Activated T-helper 1 cell treated with anti-CD3 and anti-CD28 coated beads, Interleukin-2, amount 50 U/mL, for 16 hours (primary cell): ENCODE data around the gene LSM10.
A peak's percentile ranks its signal among the peaks of the same experiment; 100 is the strongest.

ENCODE experiments used
- DNase-seq, 2 donors: peaks; one replicate each; pipeline ENCODE4 v3.0.0-alpha.2; 2020; ENCODE audit warnings: low read depth in 1 of 2, low spot score in 1 of 2

LSM10 gene

DNA sequence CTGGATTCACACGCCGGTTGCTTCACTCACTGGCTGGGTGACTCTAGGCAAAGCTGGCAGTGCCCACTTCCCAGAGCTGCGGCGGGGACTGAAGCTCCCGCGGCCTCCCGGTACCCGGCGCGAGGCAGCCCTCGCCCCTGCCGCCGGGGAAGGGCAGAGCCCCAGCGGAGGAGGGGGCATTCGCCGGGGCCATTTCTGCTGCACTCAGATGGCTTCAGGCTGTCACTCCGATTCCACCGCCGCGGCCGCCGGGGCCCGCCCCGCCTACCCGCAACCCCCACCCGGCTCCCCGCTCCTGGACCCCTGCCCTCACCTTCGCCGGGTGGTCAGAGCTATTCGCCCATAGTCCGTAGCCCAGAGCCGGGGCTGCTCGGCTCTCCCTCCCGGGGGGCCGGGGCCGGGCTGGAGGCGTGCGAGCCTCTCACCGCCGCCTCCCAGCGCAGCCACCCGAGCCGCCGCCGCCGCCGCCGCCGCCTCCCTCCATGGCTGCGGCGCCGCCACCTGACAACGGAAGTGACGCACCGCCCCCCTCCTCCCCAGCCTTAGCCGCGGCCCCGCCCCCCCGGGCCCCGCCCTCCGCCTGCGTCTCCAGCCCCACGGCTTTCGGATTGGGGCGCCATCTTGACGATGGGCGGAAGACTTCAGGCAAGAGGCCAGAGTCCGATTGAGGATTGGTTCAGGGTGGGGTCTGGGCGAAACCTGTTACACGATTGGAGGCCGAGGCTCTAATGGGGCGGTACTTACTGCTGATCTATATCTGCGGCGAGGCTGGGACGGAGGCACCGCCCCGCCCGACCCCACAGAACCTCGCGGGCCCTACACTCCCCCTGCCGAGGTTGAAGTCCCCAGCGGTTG is 12.1 kb downstream of the LSM10 start, which contains the start of gene STK40:
Gene STK40 (minus strand): TSS at position 515 of the 855 bp plus-strand sequence. CDS start 24,592 bp downstream, outside the sequence.
- DNase-seq: peak; percentile 96 to 98

DNA sequence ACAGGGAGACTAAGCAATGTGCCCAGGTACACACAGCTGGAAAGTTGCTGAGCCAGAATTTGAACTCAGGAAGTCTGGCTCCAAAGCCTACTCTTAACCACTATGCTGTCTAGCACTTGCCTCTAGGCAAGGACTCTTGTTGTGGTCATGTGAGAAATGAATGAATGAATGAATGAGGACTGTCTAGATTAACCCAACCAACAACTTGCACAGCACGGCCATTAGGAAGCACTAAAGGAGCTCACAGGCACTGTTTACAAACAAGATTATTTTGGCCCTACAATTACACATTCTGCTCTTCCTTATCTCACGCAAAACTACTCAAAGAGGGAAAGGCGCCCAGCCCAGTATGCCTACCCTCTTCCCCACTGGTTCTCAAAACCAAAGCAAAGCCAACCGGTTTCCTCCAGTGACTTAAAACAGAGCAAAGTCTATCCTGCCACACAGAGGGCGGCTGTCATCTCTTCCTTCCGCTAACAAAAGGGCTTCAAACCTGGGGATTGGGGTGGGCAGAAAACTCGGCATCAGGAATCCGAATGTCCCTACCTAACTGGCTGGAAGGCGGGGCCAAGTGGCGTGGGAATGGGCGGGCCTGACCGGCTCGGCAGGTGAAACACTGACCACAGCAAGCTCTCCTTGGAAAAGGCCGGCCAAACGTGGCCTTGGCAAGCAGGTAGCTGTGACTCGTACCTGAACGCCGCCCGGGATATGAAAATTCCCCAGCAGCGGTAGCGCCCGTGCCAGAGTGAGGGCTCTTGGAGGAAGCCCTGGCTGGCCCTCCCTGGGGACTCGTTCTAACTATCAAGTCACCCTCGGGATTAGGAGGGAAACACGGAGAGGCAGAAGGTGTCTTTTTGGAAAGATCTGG is 12.9 kb downstream of the LSM10 start:
- peak in 1 of 2 donors; percentile 17 for DNase-seq

DNA sequence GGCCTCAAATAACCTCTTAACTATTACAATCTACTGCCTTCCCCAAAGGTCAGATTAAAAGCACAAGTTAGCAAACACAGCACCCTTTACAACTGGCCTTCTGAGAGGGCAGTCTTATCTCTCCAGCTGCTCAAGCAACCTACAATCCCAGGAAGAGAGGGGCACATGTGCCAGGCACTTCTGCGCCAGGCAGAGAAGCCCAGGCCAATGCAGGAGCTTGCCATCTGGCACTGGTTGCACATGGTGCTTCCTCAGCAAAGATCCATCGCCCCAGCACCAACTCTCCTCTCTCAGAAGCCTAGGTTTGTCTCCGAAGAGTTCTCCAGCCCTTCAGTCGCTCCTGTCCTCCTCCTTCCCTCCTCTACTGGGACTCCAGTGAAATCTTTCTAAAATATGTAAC is 14.5 kb downstream of the LSM10 start:
- DNase-seq: no peak

DNA sequence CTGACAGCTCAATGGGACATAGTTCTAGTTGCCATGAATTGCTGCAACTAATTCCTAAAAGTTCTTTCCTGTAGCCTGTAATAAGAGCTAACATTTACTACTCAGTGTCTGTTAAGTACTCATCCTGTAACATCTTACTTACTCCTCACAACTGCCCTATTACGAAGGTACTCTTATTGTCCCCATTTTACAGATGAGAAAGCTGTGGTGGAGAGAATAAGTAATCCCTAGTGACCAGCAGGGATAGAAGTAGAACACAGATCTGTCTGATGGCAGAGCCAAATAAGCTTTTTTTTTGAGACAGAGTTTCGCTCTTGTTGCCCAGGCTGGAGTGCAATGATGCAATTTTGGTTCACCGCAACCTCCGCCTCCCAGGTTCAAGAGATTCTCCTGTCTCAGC is 15.0 kb downstream of the LSM10 start:
- DNase-seq: no peak

DNA sequence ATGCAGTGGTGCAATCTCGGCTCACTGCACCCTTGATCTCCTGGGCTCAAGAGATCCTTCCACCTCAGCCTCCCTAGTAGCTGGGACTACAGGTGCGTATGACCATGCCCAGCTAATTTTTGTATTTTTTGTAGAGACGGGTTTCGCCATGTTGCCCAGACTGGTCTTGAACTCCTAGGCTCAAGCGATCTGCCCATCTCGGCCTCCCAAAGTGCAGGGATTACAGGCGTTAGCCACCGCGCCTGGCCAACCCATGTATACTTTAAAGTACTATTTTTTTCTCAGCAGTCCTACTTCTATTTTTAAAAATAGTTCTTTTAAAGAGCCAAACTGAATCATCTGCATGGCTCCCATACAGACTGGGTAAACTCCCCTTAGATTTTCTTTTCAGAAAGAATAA is 15.5 kb downstream of the LSM10 start:
- no peak for DNase-seq

DNA sequence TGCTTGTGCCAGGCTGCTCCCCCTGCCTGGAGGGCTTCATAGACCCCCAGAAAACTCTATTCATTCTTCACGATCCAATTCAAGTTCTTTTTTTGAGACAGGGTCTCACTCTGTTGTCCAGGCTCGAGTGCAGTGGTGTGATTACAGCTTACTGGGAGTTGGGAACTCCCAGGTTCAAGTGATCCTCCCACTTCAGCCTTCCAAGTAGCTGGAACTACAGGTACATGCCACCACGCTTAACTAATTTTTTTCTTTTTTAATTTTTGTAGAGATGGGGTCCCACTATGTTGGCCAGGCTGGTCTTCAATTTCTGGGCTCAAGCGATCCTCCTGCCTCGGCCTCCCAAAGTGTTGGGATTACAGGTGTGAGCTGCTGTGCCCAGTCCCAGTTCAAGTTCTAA is 16.3 kb downstream of the LSM10 start:
- DNase-seq: no peak

DNA sequence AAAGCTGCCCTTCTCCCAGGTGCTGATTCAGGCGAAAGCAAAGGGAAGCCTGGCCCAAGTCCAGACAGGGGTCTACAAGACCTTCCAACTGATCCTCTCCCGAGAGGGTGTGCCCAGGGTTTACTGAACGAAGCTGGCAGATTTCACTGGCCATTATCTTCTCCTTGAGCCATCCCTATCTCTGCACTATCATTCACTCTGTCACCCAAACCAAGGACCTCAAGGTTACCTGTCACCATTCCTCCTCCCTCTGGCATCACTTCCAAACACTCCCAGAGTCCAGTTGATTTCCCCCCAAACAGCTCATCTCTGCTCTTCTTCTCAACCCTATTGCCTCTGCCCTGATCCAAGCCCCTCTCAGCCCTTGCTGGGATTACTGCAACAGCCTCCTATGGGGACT is 16.9 kb downstream of the LSM10 start:
- no peak for DNase-seq

DNA sequence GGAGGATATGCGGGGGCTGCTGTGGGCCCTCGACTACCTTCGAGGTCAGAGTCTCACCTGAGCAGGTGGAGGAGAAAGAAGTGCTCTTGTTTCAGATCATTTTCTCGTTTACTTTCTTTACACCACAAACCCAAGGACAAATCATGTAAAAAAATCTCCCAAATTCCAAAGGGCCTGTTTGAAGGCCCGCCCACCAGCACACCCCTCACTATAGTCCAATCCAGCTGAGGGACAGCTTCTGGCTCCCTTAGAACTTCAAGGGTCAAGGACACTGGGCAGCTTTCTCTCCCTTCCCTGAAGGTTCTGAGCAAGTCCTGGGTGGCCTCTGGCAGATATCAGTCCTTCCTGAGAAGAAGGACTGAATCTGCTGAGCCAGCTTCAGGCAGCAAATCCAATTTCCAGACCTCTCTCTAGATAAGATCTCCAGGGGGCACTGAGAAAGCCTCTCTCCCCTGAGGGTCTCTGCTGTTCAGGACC is 17.5 kb downstream of the LSM10 start:
- DNase-seq: no peak

DNA sequence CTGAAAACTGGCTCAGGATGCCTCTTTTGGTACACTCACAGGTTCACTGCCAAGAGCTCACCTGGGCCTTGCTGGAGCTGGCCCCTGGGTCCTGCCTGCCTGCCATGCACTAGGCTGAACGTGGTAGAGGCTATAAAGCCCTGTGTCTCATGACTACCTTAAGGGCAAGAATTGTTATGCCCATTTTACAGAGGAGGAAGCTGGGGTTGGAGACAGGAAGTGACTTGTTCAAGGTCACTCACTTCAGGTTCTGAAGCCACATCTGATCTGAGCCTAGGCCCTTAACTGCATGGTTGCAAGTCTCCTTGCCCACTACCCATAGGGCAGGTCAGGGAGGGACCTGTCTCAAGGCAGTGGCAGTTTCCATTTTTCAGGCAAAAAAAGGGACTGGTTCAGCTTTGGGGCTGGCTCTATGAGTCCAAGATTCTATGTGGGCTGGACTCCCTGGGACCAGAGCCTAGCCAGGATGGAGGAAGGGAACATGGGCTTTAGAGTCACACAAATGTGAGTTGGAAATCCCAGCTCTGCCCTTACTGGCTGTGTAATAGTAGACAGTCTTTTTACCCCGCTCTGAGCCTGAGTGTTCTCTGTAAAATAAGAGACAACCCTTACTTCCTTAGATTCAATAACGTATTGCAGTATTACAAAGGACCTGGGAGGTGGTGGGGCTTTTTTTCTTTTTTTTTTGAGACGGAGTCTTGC is 19.8 kb downstream of the LSM10 start:
- DNase-seq: no peak

DNA sequence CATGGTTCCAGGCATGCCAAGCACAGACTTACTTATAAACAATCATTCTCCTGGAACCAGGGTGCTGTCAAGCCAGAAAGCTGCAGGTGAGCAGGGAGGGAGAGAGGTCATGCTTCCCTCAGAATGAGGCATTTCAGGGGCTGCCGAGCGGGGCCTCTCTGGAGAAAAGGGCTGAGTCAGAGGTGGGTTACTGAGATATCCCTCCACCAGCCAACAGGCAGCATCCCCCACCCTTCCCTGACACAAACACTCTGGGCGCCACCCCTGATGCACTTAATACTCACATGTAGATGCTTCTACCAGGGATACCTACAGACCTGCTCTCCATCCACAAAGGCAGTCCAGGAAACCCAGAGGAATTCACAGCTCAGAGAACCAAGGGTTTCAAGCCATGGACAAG is 25.1 kb downstream of the LSM10 start:
- DNase-seq: no peak

DNA sequence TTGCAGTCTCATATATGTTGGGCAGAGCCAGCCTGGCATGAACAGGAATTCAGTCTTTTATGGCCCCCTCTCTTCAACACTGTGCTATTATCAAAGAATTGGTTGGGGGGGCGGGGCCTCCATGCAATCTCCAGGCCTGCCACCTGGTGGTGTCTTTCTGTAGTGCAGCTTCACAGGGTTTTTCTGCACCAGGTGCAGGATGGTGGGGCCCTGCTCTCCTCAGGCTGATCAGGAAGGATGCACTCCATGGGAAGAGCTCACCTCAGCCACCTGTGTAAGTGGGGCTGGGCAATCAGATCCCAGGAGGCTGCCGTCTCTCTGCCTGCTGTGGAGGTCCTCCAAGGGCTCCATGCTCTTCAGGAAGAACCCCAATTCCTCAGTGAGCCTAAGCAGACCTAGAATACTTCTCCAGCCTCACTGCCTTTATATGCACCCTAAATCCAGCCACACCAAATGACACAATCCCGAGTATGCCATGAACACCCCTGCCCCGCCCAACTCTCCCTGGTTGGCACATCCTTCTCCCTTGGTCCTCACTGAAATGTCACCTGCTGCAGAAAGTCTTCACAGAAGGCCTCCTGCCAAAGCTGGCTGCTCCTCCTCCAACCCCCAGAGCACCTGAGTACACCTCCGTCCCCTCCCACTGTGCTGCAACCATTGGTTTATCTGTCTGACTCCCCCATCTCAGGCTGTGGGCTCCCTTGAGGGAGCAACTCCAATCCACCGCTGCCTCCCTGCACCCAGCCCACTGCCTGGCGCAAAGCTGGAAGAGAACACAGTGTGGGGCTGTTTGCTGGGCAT is 28.4 kb downstream of the LSM10 start:
- DNase-seq: peak; percentile 72 to 79

DNA sequence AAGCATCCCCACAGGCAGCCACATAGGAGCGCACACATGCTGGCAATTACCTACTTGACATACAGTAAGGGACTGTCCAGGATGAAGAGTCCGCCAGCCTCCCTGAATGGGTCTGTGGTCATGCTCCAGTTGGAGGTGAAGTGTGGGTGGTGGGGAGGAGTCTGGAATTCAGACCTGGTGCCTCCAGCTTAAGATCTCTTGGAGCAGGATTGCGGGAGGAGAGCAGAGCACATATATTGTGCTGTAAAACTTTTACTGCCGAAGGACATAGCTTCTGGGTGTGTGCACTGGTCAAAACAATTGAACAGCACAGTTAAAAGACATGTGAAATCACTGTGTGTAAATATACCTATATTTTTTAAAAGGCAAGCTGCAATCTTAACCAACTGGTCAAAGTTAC is 29.9 kb downstream of the LSM10 start:
- no peak for DNase-seq

DNA sequence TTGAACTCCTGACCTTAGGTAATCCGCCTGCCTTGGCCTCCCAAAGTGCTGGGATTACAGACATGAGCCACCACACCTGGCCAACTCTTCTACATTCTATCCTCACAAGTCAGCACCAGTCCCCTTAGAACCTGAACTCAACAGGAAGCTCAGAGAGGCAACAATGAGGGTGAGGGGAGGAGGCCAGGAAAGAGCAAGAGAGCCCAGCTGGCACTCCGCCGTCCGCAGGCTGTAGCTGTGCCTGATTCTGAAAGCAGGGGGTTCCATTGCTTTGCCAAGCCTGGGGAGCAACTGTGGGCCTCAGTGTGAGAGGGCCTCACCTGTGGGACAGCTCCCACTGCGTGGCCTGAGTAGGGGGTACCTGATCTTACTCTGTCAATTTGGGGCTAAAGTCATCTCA is 30.6 kb downstream of the LSM10 start:
- no peak for DNase-seq

DNA sequence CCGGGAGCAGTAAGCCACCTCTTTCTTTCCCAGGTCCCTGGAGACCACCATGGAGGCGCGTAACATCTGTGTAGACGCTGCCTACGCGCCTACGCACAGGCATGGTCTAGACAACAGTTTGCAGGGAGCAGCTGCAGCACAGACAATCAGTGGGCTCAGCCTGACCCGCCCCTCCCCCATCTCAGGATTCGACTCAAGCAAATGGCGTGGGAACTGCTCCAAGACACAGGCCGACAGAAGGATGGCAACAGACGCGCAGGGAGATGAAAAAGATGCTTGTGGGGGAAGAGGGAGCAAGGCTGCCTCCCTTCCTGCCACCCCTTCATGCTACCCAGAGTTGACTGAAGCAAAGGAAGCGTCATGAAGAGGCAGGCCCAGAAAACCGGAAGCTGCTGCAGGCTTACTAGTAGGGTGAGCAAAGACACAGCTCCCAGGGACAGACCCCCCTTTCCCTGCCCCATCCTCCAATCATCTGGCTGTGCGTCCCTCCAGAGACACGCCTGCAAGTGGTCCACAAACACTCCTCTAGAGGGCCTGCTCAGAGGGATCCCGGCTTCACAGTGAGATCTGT is 31.5 kb downstream of the LSM10 start:
- DNase-seq: no peak

DNA sequence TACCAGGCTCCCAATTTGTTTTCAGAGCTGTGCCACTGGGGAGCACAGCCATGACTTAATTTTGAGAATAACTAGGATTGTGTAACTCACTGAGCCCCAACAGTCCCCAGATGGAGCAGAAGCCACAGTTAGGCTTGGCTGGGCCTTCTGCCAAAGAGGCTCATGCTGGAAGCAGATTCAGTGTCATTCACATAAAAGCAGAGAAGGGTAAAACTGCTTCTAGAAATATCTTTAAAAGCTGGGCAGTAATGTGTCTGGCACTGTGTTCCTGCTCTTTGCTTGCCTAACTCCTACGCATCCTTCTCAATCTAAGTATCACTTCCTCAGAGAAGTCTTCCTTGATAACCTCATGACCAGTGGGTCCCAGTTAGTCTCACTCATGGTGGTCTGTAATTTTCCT is 32.3 kb downstream of the LSM10 start:
- no peak for DNase-seq

DNA sequence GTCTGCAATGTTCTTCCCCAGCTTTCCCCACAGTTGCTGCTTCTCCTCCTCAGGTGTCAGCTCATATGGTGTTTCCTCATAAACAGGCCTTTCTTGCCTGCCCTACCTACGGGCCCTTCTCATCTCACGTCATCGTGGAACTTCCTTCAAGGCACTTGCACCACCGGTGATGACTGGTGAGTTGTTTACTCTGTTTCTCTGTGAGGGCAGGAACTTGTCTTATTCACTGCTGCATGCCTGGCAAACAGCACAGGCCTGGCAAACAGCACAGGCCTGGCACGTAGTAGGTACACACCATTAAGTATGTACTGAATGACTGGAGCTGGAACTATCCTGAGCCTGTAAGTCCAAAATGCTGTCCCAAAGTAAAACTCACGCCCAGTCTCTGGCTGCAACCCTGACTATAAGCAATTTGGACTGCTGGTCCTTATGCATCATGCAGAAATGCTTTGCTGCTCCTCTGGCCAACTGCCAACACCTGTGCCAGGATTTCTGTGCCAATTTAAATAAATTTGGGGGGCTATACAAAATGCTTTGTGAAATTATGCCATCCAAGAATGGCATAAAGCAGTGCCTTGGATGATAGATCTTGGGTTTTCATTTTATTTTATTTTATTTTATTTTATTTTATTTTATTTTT is 37.7 kb downstream of the LSM10 start:
- DNase-seq: no peak

DNA sequence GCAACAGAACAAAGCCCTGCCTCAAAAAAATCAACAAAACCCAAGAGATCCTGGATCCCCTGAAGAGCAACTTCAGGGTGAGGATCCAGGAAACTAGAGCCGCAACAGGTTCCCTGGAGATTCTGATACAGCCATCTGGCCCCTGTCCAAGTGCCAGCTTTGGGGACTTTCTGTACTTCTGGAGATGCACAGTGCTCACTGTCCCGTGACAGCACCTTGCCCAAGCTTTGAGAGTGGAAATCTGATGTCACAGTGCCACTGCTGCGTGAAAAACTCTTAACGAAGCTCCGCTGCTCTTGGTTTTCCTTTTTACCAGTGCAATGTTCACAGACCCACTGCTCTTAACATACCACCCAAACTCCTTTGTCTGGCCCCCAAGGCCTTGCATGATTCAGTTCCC is 38.3 kb downstream of the LSM10 start:
- no peak for DNase-seq

DNA sequence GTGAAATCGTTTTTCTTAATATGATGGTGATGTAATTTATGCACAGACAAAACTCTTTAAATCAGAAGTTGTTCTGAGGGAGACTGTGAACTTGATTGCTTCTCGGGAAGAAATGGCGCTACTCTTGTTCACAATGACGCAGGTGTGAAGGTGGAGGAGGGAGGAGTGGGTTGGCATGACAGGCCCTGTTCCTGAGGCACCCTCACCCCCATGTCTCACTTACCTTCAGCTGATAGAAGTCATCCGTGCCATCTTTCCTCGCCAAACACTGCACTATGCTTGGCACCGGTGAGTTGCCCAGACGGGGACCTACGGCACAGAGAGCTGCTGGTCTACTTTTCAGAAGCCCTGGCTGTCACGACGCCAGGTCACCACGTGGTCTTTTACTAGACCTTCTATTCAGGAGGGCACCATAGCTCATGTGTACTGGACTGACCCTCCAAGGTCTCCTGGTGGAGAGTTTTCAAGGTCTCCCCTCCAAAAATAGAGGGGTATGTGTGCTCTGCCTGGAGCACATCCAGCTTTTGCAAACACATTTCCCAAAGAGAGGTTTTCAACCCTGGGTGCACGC is 39.1 kb downstream of the LSM10 start:
- DNase-seq: no peak

DNA sequence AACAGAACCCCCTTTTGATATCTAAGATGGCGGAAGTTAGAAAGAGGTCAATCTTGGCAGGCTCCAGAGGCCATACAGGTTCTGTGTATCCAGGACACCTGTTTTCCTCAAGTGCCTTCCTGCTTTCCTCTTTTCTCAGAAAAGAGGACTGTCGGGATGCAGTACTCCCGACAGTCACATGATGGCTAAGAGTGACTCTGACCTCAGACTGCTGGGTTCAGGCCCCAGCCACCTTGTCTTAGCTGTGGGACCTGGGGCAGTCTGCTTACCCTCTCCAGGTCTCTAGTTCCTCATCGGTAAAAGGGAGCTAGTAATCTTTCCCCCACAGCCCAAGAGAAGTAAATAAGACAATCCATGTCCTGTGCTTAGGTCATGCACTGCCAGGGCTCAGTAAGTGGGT is 41.9 kb downstream of the LSM10 start:
- no peak for DNase-seq
